Measurements from ENCODE around the gene TMEM95.
"Not testable (repeated sequence)": the region's sequence is repeated elsewhere in the genome, so short reads cannot be mapped to it uniquely, and the experiment has no call there.

Gene TMEM95

GRCh38 chr17:7356756-7357155 is 1.8 kb downstream of the TMEM95 start:
- TF ChIP-seq, protein P1, sequence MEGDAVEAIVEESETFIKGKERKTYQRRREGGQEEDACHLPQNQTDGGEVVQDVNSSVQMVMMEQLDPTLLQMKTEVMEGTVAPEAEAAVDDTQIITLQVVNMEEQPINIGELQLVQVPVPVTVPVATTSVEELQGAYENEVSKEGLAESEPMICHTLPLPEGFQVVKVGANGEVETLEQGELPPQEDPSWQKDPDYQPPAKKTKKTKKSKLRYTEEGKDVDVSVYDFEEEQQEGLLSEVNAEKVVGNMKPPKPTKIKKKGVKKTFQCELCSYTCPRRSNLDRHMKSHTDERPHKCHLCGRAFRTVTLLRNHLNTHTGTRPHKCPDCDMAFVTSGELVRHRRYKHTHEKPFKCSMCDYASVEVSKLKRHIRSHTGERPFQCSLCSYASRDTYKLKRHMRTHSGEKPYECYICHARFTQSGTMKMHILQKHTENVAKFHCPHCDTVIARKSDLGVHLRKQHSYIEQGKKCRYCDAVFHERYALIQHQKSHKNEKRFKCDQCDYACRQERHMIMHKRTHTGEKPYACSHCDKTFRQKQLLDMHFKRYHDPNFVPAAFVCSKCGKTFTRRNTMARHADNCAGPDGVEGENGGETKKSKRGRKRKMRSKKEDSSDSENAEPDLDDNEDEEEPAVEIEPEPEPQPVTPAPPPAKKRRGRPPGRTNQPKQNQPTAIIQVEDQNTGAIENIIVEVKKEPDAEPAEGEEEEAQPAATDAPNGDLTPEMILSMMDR (conservative IDR thresholded peaks at IDR 0.05; ENCODE audit: low read depth, low read length), result no peak
- no peak overlapping the region for H3K4me3 ChIP-seq (ENCODE audit: low read length)
- DNase-seq (ENCODE audit: low read depth), result no peak

GRCh38 chr17:7357381-7357780 is 2.4 kb downstream of the TMEM95 start:
- DNase-seq (ENCODE audit: low read depth), result no peak
- H3K4me3 ChIP-seq (ENCODE audit: low read length), result no peak overlapping the region
- TF ChIP-seq, protein P1 (conservative IDR thresholded peaks at IDR 0.05; ENCODE audit: low read depth, low read length), result no peak

- no peak overlapping the region for H3K4me3 ChIP-seq (ENCODE audit: low read length)
- TF ChIP-seq, protein P1 (conservative IDR thresholded peaks at IDR 0.05; ENCODE audit: low read depth, low read length), result no peak
- DNase-seq (ENCODE audit: low read depth), result no peak
These were observed 7.0 kb downstream of the TMEM95 start for GRCh38 chr17:7361906-7362305.

GRCh38 chr17:7363311-7363710 is 8.4 kb downstream of the TMEM95 start:
- TF ChIP-seq, protein P1 (conservative IDR thresholded peaks at IDR 0.05; ENCODE audit: low read depth, low read length), result no peak
- no peak overlapping the region for H3K4me3 ChIP-seq (ENCODE audit: low read length)
- DNase-seq (ENCODE audit: low read depth), result no peak

- not testable (repeated sequence) for DNase-seq (ENCODE audit: low read depth)
These were observed 11.0 kb downstream of the TMEM95 start for GRCh38 chr17:7365963-7366362.

GRCh38 chr17:7367083-7367482 is 12.1 kb downstream of the TMEM95 start:
- DNase-seq (ENCODE audit: low read depth), result no peak
- H3K4me3 ChIP-seq (ENCODE audit: low read length), result no peak overlapping the region
- TF ChIP-seq, protein P1 (conservative IDR thresholded peaks at IDR 0.05; ENCODE audit: low read depth, low read length), result no peak

More at GRCh38 chr17:7365963-7366362, 11.0 kb downstream of the TMEM95 start:
- not testable (repeated sequence) for H3K4me3 ChIP-seq (ENCODE audit: low read length)

- no peak for DNase-seq (ENCODE audit: low read depth)
- H3K4me3 ChIP-seq (ENCODE audit: low read length), result no peak overlapping the region
- TF ChIP-seq, protein P1 (conservative IDR thresholded peaks at IDR 0.05; ENCODE audit: low read depth, low read length), result no peak
These were observed 13.1 kb downstream of the TMEM95 start for GRCh38 chr17:7367918-7368598.

DNA sequence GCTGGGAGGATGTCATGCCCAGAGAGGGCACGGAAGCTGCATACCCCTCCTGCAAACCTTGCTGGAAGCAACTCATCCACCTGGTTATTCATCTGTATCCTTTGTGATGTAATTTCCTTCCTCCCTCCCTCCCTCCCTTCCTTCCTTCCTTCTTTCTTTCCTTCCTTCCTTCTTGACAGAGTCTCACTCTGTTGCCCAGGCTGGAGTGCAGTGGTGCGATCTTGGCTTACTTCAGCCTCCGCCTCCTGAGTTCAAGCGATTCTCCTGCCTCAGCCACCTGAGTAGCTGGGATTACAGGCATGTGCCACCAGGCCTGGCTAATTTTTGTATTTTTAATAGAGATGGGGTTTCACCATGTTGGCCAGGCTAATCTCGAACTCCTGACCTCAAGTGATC is 13.6 kb downstream of the TMEM95 start:
- not testable (repeated sequence) for H3K4me3 ChIP-seq (ENCODE audit: low read length); DNase-seq (ENCODE audit: low read depth)

Measured in retinal pigment epithelial cell (primary cell).